ENCODE results near the gene LRG1. TPM values are rescaled to one million over a fixed set of nuclear protein-coding genes. Genes with fewer than 3 reads are reported as not detected.
A peak's percentile ranks its signal among the peaks of the same experiment; 100 is the strongest.

LRG1 gene
- total RNA-seq (2021; ENCODE audit: unreplicated experiment): 0.08 TPM
- 0.11 TPM for polyA plus RNA-seq (2012; ENCODE audit: insufficient read length)
- Bru-seq, nascent RNA: percentile 18 among the genes with signal in this experiment
- BruChase-seq, experiment 1, labeled RNA remaining after a 2-hour chase: percentile 18 among the genes with signal in this experiment
- BruChase-seq, experiment 2, labeled RNA remaining after a 6-hour chase: percentile 18 among the genes with signal in this experiment
- long read RNA-seq: 0 reads

- BruUV-seq (replicated peaks): no TSS peak
- ChIA-PET POLR2A (interaction anchor here (0.5 kb wide), 1 partner anchor 121 kb away, joined by 5 read pairs; no protein-coding TSS in a partner anchor), CTCF (interaction anchor here (0.6 kb wide), 1 partner anchor 252 kb away, joined by 4 read pairs; the partner anchor contains the start of gene FEM1A)
- Histone ChIP-seq H3K4me3 (ENCODE audit: low read depth in 2 of 2, low read length in 2 of 2) (no peak within 1 kb of the TSS), H3K27ac (ENCODE audit: low read length) (no peak within 1 kb of the TSS), H3K27me3 (ENCODE audit: control insufficient read depth, insufficient read depth, low read length) (no peaks in the 10 kb centered on the region), H3K4me1 (ENCODE audit: control insufficient read depth, insufficient read depth, low read length) (peaks cover 5% of the 10 kb centered on the region; the same call in 1 of the 2 replicates), H3K9me3 (ENCODE audit: control insufficient read depth, insufficient read depth, low read depth, low read length) (no peaks in the 10 kb centered on the region), H3K36me3 (ENCODE audit: control insufficient read depth, insufficient read depth, low read length) (no peaks in the 10 kb centered on the region)
- DNase-seq (ENCODE audit: low read depth, low spot score) (no peak), ATAC-seq (no peak)
- intact Hi-C loops (cut with micrococcal nuclease; ENCODE audit: unreplicated experiment) (no loop called here), in situ Hi-C loops (cut with HindIII; ENCODE audit: low pct_unique_long_range_greater_than_20kb, low sequenced_read_pairs) (no loop called here)
- no peak for TF ChIP-seq SIN3A (IDR thresholded peaks at IDR 0.05; ENCODE audit: borderline replicate concordance, insufficient read depth, low read depth, low read length)
- TF ChIP-seq REST (IDR thresholded peaks at IDR 0.05; ENCODE audit: insufficient read depth in 1 of 2, low read depth in 2 of 2, low read length in 1 of 2): no peak
- TF ChIP-seq CTCF (IDR thresholded peaks at IDR 0.05): no peak
- no peak for TF ChIP-seq TCF7L2 (IDR thresholded peaks at IDR 0.05; ENCODE audit: low read depth, low read length)
- TF ChIP-seq POLR2AphosphoS5 (IDR thresholded peaks at IDR 0.05; ENCODE audit: low read depth, low read length): no peak
These were observed at the start of gene LRG1 for GRCh38 chr19:4539693-4540581. LRG1 (minus strand) TSS chr19:4540036; CDS start chr19:4540013, 23 bp downstream.

GRCh38 chr19:4588291-4588761, 48.5 kb upstream of the LRG1 start:
- no peaks in the 10 kb centered on the region for H3K4me1 ChIP-seq (ENCODE audit: control insufficient read depth, insufficient read depth, low read length)
- no peak overlapping the region for H3K4me3 ChIP-seq (ENCODE audit: low read depth in 2 of 2, low read length in 2 of 2)
- intact Hi-C loops (cut with micrococcal nuclease; ENCODE audit: unreplicated experiment) (no loop called here), in situ Hi-C loops (cut with HindIII; ENCODE audit: low pct_unique_long_range_greater_than_20kb, low sequenced_read_pairs) (no loop called here)
- no peaks in the 10 kb centered on the region for H3K27me3 ChIP-seq (ENCODE audit: control insufficient read depth, insufficient read depth, low read length)
- BruUV-seq (replicated peaks): no TSS peak
- no peaks in the 10 kb centered on the region for H3K9me3 ChIP-seq (ENCODE audit: control insufficient read depth, insufficient read depth, low read depth, low read length)
- POLR2A ChIA-PET: no interaction called here
- no peaks in the 10 kb centered on the region for H3K36me3 ChIP-seq (ENCODE audit: control insufficient read depth, insufficient read depth, low read length)
- no peak overlapping the region for H3K27ac ChIP-seq (ENCODE audit: low read length)
- CTCF ChIA-PET: no interaction called here
- TF ChIP-seq REST (IDR thresholded peaks at IDR 0.05; ENCODE audit: insufficient read depth in 1 of 2, low read depth in 2 of 2, low read length in 1 of 2) (no peak), SIN3A (IDR thresholded peaks at IDR 0.05; ENCODE audit: borderline replicate concordance, insufficient read depth, low read depth, low read length) (no peak), POLR2AphosphoS5 (IDR thresholded peaks at IDR 0.05; ENCODE audit: low read depth, low read length) (no peak), CTCF (IDR thresholded peaks at IDR 0.05) (no peak), TCF7L2 (IDR thresholded peaks at IDR 0.05; ENCODE audit: low read depth, low read length) (no peak)
- ATAC-seq: no peak
- DNase-seq (ENCODE audit: low read depth, low spot score): no peak
